MM.1S (cell line): ENCODE data around the gene LAMC3.

Experiments used
- DNase-seq: peaks from one replicate; pipeline ENCODE4 v3.0.0-alpha.2; 2015
- H2AFZ ChIP-seq: fragments of 300-600 bp; sonication (generic); 2 replicates; pipeline ENCODE4 v1.6.0; 2016; ENCODE audit warnings: antibody characterized with exemption, low read length
- H3F3A ChIP-seq: fragments of 300-600 bp; sonication (generic); 2 replicates; pipeline ENCODE4 v1.6.1; 2016; ENCODE audit warnings: mild to moderate bottlenecking, antibody characterized with exemption, low read length, moderate library complexity, mixed read lengths; ENCODE audit not compliant: insufficient read depth
- H3K27ac ChIP-seq: fragments of 300-600 bp; sonication (generic); 2 replicates; pipeline ENCODE4 v1.5.1; 2016; ENCODE audit warnings: mild to moderate bottlenecking, low read length
- H3K27me3 ChIP-seq: fragments of 300-600 bp; sonication (generic); replicated peaks from 2 replicates; pipeline ENCODE4 v1.6.0; 2016; ENCODE audit warnings: low read length; ENCODE audit not compliant: insufficient read depth
- H3K36me3 ChIP-seq: fragments of 300-600 bp; sonication (generic); replicated peaks from 2 replicates; pipeline ENCODE4 v1.6.1; 2016; ENCODE audit warnings: mild to moderate bottlenecking, low read length, mixed read lengths; ENCODE audit not compliant: insufficient read depth
- H3K4me1 ChIP-seq: fragments of 300-600 bp; sonication (generic); 2 replicates; pipeline ENCODE4 v1.6.1; 2016; ENCODE audit warnings: low read length, mixed read lengths
- H3K4me2 ChIP-seq: fragments of 300-600 bp; sonication (generic); 2 replicates; pipeline ENCODE4 v1.6.0; 2016; ENCODE audit warnings: low read depth, low read length
- H3K4me3 ChIP-seq: fragments of 300-600 bp; sonication (generic); 2 replicates; pipeline ENCODE4 v1.5.1; 2016; ENCODE audit warnings: low read length, mixed read lengths
- H3K79me2 ChIP-seq: fragments of 300-600 bp; sonication (generic); 2 replicates; pipeline ENCODE4 v1.6.1; 2016; ENCODE audit warnings: mixed run types, low read length, mixed read lengths
- H3K9ac ChIP-seq: fragments of 300-600 bp; sonication (generic); 2 replicates; pipeline ENCODE4 v1.6.1; 2016; ENCODE audit warnings: low read length, mixed read lengths
- H3K9me2 ChIP-seq: fragments of 300-600 bp; sonication (generic); replicated peaks from 2 replicates; pipeline ENCODE4 v1.6.1; 2016; ENCODE audit warnings: mild to moderate bottlenecking, low read length, mixed read lengths; ENCODE audit not compliant: insufficient read depth
- H3K9me3 ChIP-seq: fragments of 300-600 bp; sonication (generic); replicated peaks from 2 replicates; pipeline ENCODE4 v1.6.1; 2016; ENCODE audit warnings: mild to moderate bottlenecking, low read length, mixed read lengths; ENCODE audit not compliant: insufficient read depth
- H4K20me1 ChIP-seq: fragments of 300-600 bp; sonication (generic); 2 replicates; pipeline ENCODE4 v1.6.1; 2016; ENCODE audit warnings: mild to moderate bottlenecking, low read length, moderate library complexity, mixed read lengths; ENCODE audit not compliant: insufficient read depth
- EZH2 ChIP-seq: fragments of 300-600 bp; sonication (generic); optimal IDR thresholded peaks from 2 replicates; pipeline ENCODE3; 2017; ENCODE audit warnings: low read depth, mild to moderate bottlenecking, antibody characterized with exemption, low read length, mixed read lengths
- EZH2phosphoT487 ChIP-seq: fragments of 300-600 bp; sonication (generic); IDR thresholded peaks from 2 replicates; pipeline ENCODE4 v1.6.1; 2018; ENCODE audit warnings: antibody characterized with exemption, low read length
- TF ChIP-seq, protein P1 (sequence below): fragments of 300-600 bp; sonication (generic); IDR thresholded peaks from 2 replicates; pipeline ENCODE4 v1.5.1; 2016; ENCODE audit warnings: antibody characterized with exemption, low read length, mixed read lengths

The LAMC3 gene

DNA sequence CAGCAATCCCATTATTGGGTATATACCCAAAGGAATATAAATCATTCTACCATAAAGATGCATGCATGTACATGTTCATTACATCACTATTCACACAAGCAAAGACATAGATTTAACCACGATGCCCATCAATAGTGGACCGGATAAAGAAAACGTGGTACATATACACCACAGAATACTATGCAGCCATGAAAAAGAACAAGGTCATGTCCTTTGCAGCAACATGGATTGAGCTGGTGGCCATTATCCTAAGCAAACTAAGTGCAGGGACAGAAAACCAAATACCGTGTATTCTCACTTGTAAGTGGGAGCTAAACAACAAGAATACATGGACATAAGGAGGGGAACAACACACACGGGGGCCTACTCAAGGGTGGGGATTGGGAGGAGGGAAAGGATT is 33.8 kb upstream of the LAMC3 start:
- Histone ChIP-seq H3K79me2 (no peaks in the 10 kb centered on the region), H3K4me1 (no peaks in the 10 kb centered on the region), H3K9me2 (no peaks in the 10 kb centered on the region), H3K27ac (no peak overlapping the region), H3K4me2 (no peak overlapping the region), H3K36me3 (no peaks in the 10 kb centered on the region), H3K9ac (no peak overlapping the region), H2AFZ (no peak overlapping the region), H3K27me3 (peaks cover 98% of the 10 kb centered on the region), H3K9me3 (no peaks in the 10 kb centered on the region), H3K4me3 (no peak overlapping the region), H3F3A (no peaks in the 10 kb centered on the region), H4K20me1 (no peaks in the 10 kb centered on the region)
- TF ChIP-seq EZH2phosphoT487 (no peak), EZH2 (no peak)
- TF ChIP-seq, protein P1, sequence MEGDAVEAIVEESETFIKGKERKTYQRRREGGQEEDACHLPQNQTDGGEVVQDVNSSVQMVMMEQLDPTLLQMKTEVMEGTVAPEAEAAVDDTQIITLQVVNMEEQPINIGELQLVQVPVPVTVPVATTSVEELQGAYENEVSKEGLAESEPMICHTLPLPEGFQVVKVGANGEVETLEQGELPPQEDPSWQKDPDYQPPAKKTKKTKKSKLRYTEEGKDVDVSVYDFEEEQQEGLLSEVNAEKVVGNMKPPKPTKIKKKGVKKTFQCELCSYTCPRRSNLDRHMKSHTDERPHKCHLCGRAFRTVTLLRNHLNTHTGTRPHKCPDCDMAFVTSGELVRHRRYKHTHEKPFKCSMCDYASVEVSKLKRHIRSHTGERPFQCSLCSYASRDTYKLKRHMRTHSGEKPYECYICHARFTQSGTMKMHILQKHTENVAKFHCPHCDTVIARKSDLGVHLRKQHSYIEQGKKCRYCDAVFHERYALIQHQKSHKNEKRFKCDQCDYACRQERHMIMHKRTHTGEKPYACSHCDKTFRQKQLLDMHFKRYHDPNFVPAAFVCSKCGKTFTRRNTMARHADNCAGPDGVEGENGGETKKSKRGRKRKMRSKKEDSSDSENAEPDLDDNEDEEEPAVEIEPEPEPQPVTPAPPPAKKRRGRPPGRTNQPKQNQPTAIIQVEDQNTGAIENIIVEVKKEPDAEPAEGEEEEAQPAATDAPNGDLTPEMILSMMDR = no peak
- DNase-seq = no peak

DNA sequence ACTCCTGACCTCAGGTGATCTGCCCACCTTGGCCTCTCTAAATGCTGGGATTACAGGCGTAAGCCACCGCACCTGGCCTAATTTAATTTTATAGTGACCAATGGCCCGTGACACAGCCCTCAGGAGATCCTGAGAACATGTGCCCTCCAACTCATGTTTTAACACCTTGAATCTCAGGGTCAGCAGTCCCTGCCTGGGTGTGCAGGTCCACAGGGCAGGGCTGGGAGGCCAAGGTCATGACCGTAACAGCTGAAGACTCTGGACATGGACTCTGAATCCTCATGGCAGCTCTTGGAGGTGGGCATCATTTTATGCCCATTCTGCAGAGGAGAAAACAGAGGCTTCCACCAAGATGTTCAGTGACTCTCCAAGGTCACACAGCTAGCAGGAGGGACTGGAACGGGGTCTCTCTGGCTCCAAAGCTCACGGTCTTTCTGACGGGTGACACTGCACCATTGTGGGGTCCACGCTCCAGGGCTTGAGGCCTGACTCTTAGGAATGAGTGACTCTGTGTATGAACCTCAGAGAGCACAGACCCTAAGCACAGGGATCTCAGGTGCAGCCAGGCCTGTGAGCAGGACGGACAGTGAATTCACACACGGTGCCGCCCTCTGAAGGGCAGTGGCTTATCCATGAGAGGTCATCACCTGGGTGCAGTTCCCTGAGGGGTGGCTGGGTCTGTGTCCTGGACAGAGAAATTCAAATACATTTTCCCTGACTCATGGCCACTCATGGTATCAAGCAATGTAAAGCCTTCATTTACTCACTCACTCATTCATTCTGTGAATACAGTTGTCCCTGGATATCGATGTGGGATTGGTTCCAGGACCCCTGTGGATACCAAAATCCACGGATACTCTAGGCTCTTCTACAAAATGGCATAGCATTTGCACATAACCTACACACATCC is 32.8 kb upstream of the LAMC3 start:
- H3F3A ChIP-seq = no peaks in the 10 kb centered on the region
- H3K79me2 ChIP-seq = no peaks in the 10 kb centered on the region
- TF ChIP-seq, protein P1 = no peak
- TF ChIP-seq EZH2phosphoT487 = no peak
- no peak for TF ChIP-seq EZH2
- no peaks in the 10 kb centered on the region for H3K9me2 ChIP-seq
- H3K9ac ChIP-seq = no peak overlapping the region
- no peak for DNase-seq
- H3K4me2 ChIP-seq = no peak overlapping the region
- no peaks in the 10 kb centered on the region for H3K4me1 ChIP-seq
- H3K4me3 ChIP-seq = no peak overlapping the region
- H3K36me3 ChIP-seq = no peaks in the 10 kb centered on the region
- H4K20me1 ChIP-seq = no peaks in the 10 kb centered on the region
- no peaks in the 10 kb centered on the region for H3K9me3 ChIP-seq
- H3K27me3 ChIP-seq = peaks cover 98% of the 10 kb centered on the region
- no peak overlapping the region for H3K27ac ChIP-seq
- H2AFZ ChIP-seq = no peak overlapping the region

DNA sequence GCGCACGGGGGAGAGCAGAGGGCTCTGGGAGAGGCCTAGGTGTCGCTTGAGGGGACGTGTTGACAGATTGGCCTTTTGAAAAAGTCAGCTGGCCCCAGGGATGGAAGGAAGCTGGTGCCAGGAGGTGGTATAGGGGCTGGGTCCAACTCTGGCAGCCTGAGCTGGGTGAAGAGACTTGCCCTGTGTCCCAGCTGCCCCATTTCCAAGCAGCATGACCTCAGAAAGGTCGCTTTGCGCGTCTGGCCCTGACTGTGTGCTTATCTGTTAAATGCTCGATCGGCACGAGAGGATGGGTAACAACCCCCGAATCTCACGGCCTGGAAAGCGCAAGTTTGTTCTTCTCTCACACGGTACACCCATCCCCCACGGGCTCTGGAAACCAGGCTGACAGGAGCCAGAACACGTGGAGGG is 31.2 kb upstream of the LAMC3 start:
- Histone ChIP-seq H2AFZ (no peak overlapping the region), H3K27me3 (peaks cover 98% of the 10 kb centered on the region), H3K79me2 (no peaks in the 10 kb centered on the region), H3K4me3 (no peak overlapping the region), H3K27ac (no peak overlapping the region), H3K9ac (no peak overlapping the region), H3K4me2 (no peak overlapping the region), H3K36me3 (no peaks in the 10 kb centered on the region), H3F3A (no peaks in the 10 kb centered on the region), H3K9me3 (no peaks in the 10 kb centered on the region), H3K9me2 (no peaks in the 10 kb centered on the region), H4K20me1 (no peaks in the 10 kb centered on the region), H3K4me1 (no peaks in the 10 kb centered on the region)
- no peak for DNase-seq
- TF ChIP-seq EZH2phosphoT487 (no peak), EZH2 (no peak)
- TF ChIP-seq, protein P1 = no peak
